Psoas muscle (tissue), 8 donors: ENCODE results near the gene WDR59. TPM values are rescaled to one million over a fixed set of nuclear protein-coding genes. Genes with fewer than 3 reads are reported as not detected.

Experiments used
- ATAC-seq, 4 donors: fragments of 200-7000 bp; cut with Tn5 transposase; one replicate each; pipeline ENCODE4 v1.9.1; 2020; ENCODE audit warnings: moderate library complexity in 3 of 4, mild to moderate bottlenecking in 2 of 4
- DNase-seq, 2 donors: peaks; one replicate each; pipeline ENCODE4 v3.0.0-alpha.2; 2020
- H3K27ac ChIP-seq: fragments of 200-600 bp; one replicate; pipeline ENCODE4 v1.8.0; 2022
- H3K27me3 ChIP-seq, 3 donors: fragments of 200-600 bp in 1 of 3; one replicate each; pipeline versions ENCODE4 v1.6.1 to v1.8.0; 2013 to 2022; ENCODE audit warnings: low read length in 2 of 3, mild to moderate bottlenecking in 2 of 3, moderate library complexity in 1 of 3; ENCODE audit not compliant: insufficient read depth in 3 of 3
- H3K36me3 ChIP-seq, 2 donors: fragments of 200-600 bp in 1 of 2; one replicate each; pipeline versions ENCODE4 v1.6.1 to v1.8.0; 2013 to 2022; ENCODE audit warnings: low read depth in 1 of 2, mild to moderate bottlenecking in 1 of 2, moderate library complexity in 1 of 2; ENCODE audit not compliant: insufficient read depth in 1 of 2
- H3K4me1 ChIP-seq: fragments of 200-600 bp; one replicate; pipeline ENCODE4 v1.8.0; 2022
- H3K4me3 ChIP-seq: fragments of 200-600 bp; one replicate; pipeline ENCODE4 v1.8.0; 2022; ENCODE audit warnings: mild to moderate bottlenecking
- H3K9me3 ChIP-seq: fragments of 200-600 bp; one replicate; pipeline ENCODE4 v1.8.0; 2022
- CTCF ChIP-seq: fragments of 200-600 bp; IDR thresholded peaks from one replicate; pipeline ENCODE4 v1.8.0; 2022; ENCODE audit warnings: antibody characterized with exemption
- WGBS, 3 donors: extraction: QIAGEN DNeasy Blood & Tissue Kit; methylation state at CpG; one replicate each; pipeline versions ENCODE4 v1.1.6 to v1.1.7; 2013; 5-methylcytosine and 5-hydroxymethylcytosine counted together
- intact Hi-C, 2 donors: fragments of 100-400 bp; cut with DNase I; formaldehyde crosslinking; loops; one replicate each; pipeline versions ENCODE4 v1.11.0 to v1.14.2; 2022
- polyA plus RNA-seq, 3 donors: library from polyadenylated mRNA; stranded (reverse); fragments of 200-250 nt; gene quantifications; one replicate each; pipeline ENCODE4 v1.2.3, GENCODE V29; 2013
- total RNA-seq, 4 donors: library from RNA; stranded (reverse); fragmentation: NEBNext Ultra II Directional in 2 of 4; extraction: Animal tissue kit (Norgen Biotek cat#: 25700) in 2 of 4; gene quantifications; one replicate each; pipeline versions ENCODE4 v1.2.1 to v1.2.4, GENCODE V29; 2021 to 2023
- donor health status: healthy with polysubstance abuse.
- donor health status: DM: no; HTN: no; CAD: no; lungs with moderate emphysema.
- donor health status: Bipolar disorder and iron deficiency.
- donor health status: healthy.
- donor health status: DM: yes; HTN: yes; CAD: no.
- donor health status: DM: no; HTN: no; CAD: no.
- donor health status: DM: no; HTN: no; CAD: no.
- donor health status: DM: yes; HTN: yes; CAD: no.

Gene WDR59
- total and polyA plus RNA-seq, 7 donors: 12.0 to 48.2 (median 30.6) TPM

GRCh38 chr16:75005697-75006096 is 20.8 kb upstream of the WDR59 start:
- WGBS, 3 donors: 79 to 86% (median 85%) methylated on average over 4 of the region's 4 CpGs
- ATAC-seq: no peak
- Histone ChIP-seq H3K4me3 (no peak overlapping the region), H3K36me3 (peaks cover 0 to 3% of the 10 kb centered on the region in 2 donors), H3K27ac (no peak overlapping the region), H3K9me3 (no peaks in the 10 kb centered on the region), H3K4me1 (peaks cover 44% of the 10 kb centered on the region), H3K27me3 (no peaks in the 10 kb centered on the region)
- no peak for TF ChIP-seq CTCF
- intact Hi-C loops: no loop called here
- no peak for DNase-seq

- no peak for TF ChIP-seq CTCF
- peaks cover 0 to 3% of the 10 kb centered on the region in 2 donors for H3K36me3 ChIP-seq
- H3K4me1 ChIP-seq: peaks cover 49% of the 10 kb centered on the region
- ATAC-seq (no peak), DNase-seq (no peak)
- H3K9me3 ChIP-seq: no peaks in the 10 kb centered on the region
- H3K27me3 ChIP-seq: no peaks in the 10 kb centered on the region
- no peak overlapping the region for H3K27ac ChIP-seq
- WGBS, 3 donors: 96 to 98% (median 97%) methylated on average over 3 of the region's 3 CpGs
- intact Hi-C loops: loop anchor here in 1 of 2 donors (5.0 kb wide), 1 partner anchor 38 kb away; no protein-coding TSS in a partner anchor
- H3K4me3 ChIP-seq: no peak overlapping the region
Measured at GRCh38 chr16:75004460-75004859, 19.5 kb upstream of the WDR59 start.

GRCh38 chr16:75003931-75004330 is 19.0 kb upstream of the WDR59 start:
- H3K9me3 ChIP-seq: no peaks in the 10 kb centered on the region
- H3K27me3 ChIP-seq: no peaks in the 10 kb centered on the region
- intact Hi-C loops: loop anchor here in 1 of 2 donors (5.0 kb wide), 1 partner anchor 38 kb away; no protein-coding TSS in a partner anchor
- 83 to 88% (median 88%) methylated on average over 5 of the region's 5 CpGs for WGBS, 3 donors
- no peak overlapping the region for H3K27ac ChIP-seq
- H3K4me1 ChIP-seq: peaks cover 45% of the 10 kb centered on the region
- TF ChIP-seq CTCF: no peak
- no peak for DNase-seq
- peaks cover 0 to 3% of the 10 kb centered on the region in 2 donors for H3K36me3 ChIP-seq
- ATAC-seq: no peak
- no peak overlapping the region for H3K4me3 ChIP-seq

GRCh38 chr16:75002474-75002873 is 17.6 kb upstream of the WDR59 start:
- ATAC-seq (no peak), DNase-seq (no peak)
- no peak for TF ChIP-seq CTCF
- 52 to 60% (median 57%) methylated on average over 9 of the region's 9 CpGs for WGBS, 3 donors
- intact Hi-C loops: loop anchor here in 1 of 2 donors (5.0 kb wide), 1 partner anchor 40 kb away; no protein-coding TSS in a partner anchor
- peaks cover 44% of the 10 kb centered on the region for H3K4me1 ChIP-seq
- H3K27ac ChIP-seq: no peak overlapping the region
- H3K9me3 ChIP-seq: no peaks in the 10 kb centered on the region
- no peaks in the 10 kb centered on the region for H3K27me3 ChIP-seq
- H3K36me3 ChIP-seq: peaks cover 0 to 3% of the 10 kb centered on the region in 2 donors
- peak overlapping the region; percentile 97 for H3K4me3 ChIP-seq
